GM18505 (cell line): ENCODE data around the gene RNF17.

Experiments
- ATAC-seq: cut with Tn5 transposase; IDR thresholded peaks from one replicate; pipeline ENCODE4 v1.9.1; 2021; ENCODE audit not compliant: unreplicated experiment
- POLR2A ChIP-seq: IDR thresholded peaks from 4 replicates; pipeline ENCODE4 v1.6.1; 2011; ENCODE audit warnings: borderline replicate concordance; ENCODE audit not compliant: insufficient read depth, insufficient read length; ENCODE audit errors: extremely low read depth

RNF17 gene

GRCh38 chr13:24882665-24883064, 118.7 kb downstream of the RNF17 start:
- no peak for TF ChIP-seq POLR2A
- ATAC-seq, result no peak

DNA sequence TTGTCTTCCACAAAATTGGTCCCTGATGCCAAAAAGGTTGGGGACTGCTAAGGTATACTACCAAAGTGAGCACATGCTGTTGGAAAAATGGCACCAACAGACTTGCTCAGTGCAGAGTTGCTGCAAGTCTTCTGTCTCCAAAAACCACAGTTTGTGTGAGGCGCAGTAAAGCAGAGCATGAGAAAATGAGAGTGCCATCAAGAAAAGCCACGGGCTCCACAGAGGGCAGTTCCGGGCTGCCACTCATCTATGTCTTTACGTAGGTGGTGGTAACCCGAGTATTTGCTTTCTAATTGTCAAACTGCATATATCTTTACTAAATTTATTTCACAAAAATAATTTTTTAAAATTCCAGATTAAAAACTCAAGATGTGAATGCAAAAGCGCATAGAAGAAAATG, 123.8 kb downstream of the RNF17 start:
- ATAC-seq, result no peak
- TF ChIP-seq POLR2A, result no peak

DNA sequence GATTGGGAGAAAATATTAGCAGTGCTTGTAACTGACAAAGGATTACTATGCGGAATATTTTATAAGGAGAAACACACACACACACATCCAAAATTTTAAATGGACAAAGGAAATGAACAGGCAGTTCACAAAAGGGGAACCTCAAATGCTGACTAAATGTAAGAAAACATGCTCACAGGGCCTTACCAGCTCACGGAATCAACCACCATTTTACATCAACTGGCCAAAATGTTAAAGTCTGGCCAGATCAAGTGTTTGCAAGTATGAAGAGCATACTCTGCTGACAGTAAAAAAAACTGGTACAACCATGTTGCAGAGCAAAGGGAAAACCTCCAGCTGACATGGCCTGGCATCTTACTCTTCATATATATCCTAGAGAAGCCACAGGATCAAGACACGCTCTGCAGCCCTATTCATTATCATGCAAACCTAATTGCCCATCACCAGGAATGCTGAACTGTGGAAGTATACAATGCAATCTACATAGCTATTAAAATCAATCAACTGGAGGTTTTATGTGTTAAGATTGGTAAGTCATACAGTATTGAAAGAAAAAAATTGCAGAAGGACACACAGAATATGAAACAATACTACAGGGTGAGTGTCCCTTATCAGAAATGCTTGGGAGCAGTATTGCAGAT, 124.4 kb downstream of the RNF17 start:
- ATAC-seq, result no peak
- no peak for TF ChIP-seq POLR2A

- no peak for TF ChIP-seq POLR2A
- ATAC-seq, result no peak
Measured at GRCh38 chr13:24890256-24890655, 126.3 kb downstream of the RNF17 start.

GRCh38 chr13:24891476-24892108, 127.6 kb downstream of the RNF17 start:
- no peak for TF ChIP-seq POLR2A
- no peak for ATAC-seq

DNA sequence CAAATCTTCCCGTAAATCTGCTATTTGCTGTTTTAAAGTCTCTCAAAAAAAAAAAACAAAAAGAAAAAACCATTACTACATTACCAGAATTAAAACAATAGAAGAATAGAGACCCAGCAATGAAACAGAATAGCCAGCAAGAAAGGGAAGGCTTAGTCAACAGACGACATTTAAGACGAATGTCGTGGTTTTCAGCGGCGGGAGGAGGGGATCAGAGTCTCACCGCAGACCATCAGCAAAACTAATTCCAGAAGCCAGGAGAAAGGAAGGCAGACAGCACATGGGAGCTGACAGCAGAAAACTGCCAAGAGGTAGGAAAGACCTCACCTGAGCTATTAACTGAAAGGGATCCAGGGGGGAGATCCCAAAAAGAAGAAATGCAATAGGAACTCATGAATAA, 128.9 kb downstream of the RNF17 start:
- TF ChIP-seq POLR2A, result no peak

DNA sequence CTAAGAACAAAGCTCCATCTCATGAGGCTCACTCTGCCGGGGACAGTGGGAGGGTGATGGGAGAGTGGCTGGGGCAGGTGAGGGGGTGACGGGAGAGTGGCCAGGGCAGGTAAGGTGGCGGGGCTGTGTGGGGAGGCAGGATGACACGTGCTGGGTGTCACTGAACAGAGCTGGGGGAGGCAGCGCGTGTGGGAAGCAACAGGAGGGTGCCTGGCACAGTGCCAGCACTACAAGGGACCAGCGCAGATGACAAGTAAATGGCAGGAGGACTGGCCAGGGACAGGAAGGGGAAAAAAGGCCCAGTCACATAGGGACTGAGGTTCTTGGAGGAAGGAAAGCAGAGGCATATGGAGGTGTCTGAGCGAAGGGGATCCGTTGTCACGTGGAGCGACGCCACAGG, 129.9 kb downstream of the RNF17 start:
- no peak for ATAC-seq
- no peak for TF ChIP-seq POLR2A

More for the DNA sequence above, 128.9 kb downstream of the RNF17 start:
- no peak for ATAC-seq

- ATAC-seq, result no peak
- TF ChIP-seq POLR2A, result no peak
Measured at GRCh38 chr13:24894277-24894971, 130.5 kb downstream of the RNF17 start.

GRCh38 chr13:24894972-24895300, 131.0 kb downstream of the RNF17 start:
- no peak for TF ChIP-seq POLR2A
- no peak for ATAC-seq

DNA sequence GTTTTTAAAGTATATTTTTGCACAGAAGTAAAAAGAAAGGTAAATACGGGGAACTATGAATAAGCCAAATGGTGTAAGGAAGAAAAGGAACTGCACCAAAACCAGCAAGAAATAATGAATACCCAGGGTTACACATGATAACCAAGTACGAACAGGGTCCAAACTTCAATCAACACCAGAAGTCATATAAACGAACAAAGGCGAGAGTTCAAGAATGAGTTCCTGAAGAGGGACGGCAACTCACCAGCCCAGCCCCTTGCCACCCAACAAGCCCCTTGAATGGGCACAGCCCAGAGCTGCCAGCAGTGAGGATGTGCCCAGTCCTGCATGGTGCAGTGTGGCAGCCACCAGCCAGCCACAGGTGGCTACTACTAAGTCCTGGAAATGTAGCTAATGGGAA, 132.1 kb downstream of the RNF17 start:
- no peak for ATAC-seq
- no peak for TF ChIP-seq POLR2A

DNA sequence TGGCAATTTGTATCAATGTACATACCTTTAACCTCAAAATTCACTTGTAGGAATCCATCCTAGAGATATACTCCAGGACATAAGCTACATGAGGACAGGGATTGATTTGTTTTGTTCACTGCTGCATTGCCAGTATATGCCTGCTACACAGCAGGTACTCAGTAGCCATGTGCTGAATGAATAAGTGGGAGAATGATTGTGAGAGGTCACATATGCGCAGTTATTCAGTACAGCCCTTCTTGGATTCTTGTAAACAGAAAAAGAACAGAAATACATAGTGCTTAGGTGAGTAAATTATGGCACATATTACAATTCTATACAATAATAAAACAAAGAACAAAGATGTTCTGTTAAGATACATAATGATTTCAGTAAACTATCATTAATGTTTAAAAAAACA, 133.3 kb downstream of the RNF17 start:
- no peak for ATAC-seq

GRCh38 chr13:24899601-24900000, 135.6 kb downstream of the RNF17 start:
- no peak for TF ChIP-seq POLR2A
- no peak for ATAC-seq

More for the DNA sequence above, 133.3 kb downstream of the RNF17 start:
- no peak for TF ChIP-seq POLR2A

GRCh38 chr13:24900507-24900906, 136.5 kb downstream of the RNF17 start:
- peak; percentile 80 for ATAC-seq
- TF ChIP-seq POLR2A, result no peak

DNA sequence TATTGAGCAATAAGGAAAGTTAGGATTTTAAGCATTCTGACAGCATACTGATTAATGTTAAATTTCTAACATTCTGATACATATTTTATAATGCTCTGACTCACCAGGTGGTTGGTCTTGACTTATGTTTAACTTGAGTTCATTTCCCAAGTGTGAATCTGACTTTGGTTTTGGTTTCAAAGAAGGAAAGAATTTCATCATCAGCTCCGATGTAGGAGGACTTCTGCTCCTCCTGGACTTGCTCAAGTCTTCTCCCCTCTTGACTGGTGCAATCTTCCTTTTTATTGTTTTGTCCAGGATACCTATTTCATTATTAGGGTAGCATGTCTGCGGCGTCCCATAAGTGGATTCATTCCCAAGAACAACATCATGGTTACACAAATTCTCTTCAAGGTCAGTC, 141.3 kb downstream of the RNF17 start:
- TF ChIP-seq POLR2A, result no peak
- ATAC-seq, result no peak

- no peak for ATAC-seq
Measured at GRCh38 chr13:24906268-24906667, 142.3 kb downstream of the RNF17 start.

More at GRCh38 chr13:24906268-24906667, 142.3 kb downstream of the RNF17 start:
- no peak for TF ChIP-seq POLR2A
